Smooth muscle cell (in vitro differentiated cells): ENCODE data around the gene ABLIM1. TPM values are rescaled to one million over a fixed set of nuclear protein-coding genes. Genes with fewer than 3 reads are reported as not detected.

Experiments
- DNase-seq: peaks from one replicate; lab custom pipeline; 2025; ENCODE audit not compliant: unreplicated experiment; lab: John Stamatoyannopoulos, UW
- H2AFZ ChIP-seq: fragments of 200-600 bp; sonication (generic); 2 replicates; pipeline ENCODE4 v1.6.0; 2016; ENCODE audit warnings: antibody characterized with exemption, low read depth, mild to moderate bottlenecking
- H3F3A ChIP-seq: fragments of 200-600 bp; sonication (generic); 2 replicates; pipeline ENCODE4 v1.6.0; 2017; ENCODE audit warnings: antibody characterized with exemption, low read depth
- H3K27ac ChIP-seq: fragments of 200-600 bp; sonication (generic); 2 replicates; pipeline ENCODE4 v1.5.1; 2016; ENCODE audit warnings: low read depth, mild to moderate bottlenecking
- H3K27me3 ChIP-seq: fragments of 200-600 bp; sonication (generic); 2 replicates; pipeline ENCODE4 v1.6.1; 2016; ENCODE audit warnings: low read depth, mild to moderate bottlenecking
- H3K36me3 ChIP-seq: fragments of 200-600 bp; sonication (generic); 2 replicates; pipeline ENCODE4 v1.5.1; 2016; ENCODE audit warnings: low read depth
- H3K4me1 ChIP-seq: fragments of 200-600 bp; sonication (generic); 2 replicates; pipeline ENCODE4 v1.5.1; 2016; ENCODE audit warnings: low read depth
- H3K4me2 ChIP-seq: fragments of 200-600 bp; sonication (generic); 2 replicates; pipeline ENCODE4 v1.6.0; 2016; ENCODE audit warnings: mild to moderate bottlenecking
- H3K4me3 ChIP-seq: fragments of 200-600 bp; sonication (generic); 2 replicates; pipeline ENCODE4 v1.5.1; 2016; ENCODE audit warnings: mild to moderate bottlenecking
- H3K79me2 ChIP-seq: fragments of 200-600 bp; sonication (generic); 2 replicates; pipeline ENCODE4 v1.6.0; 2016; ENCODE audit warnings: low read depth, mild to moderate bottlenecking
- H3K9ac ChIP-seq: fragments of 200-600 bp; sonication (generic); 2 replicates; pipeline ENCODE4 v1.6.0; 2016; ENCODE audit warnings: low read depth
- H3K9me3 ChIP-seq: fragments of 200-600 bp; sonication (generic); replicated peaks from 2 replicates; pipeline ENCODE4 v1.5.1; 2016; ENCODE audit warnings: low read depth
- H4K20me1 ChIP-seq: fragments of 200-600 bp; sonication (generic); 2 replicates; pipeline ENCODE4 v1.6.0; 2016; ENCODE audit warnings: low read depth
- WGBS: methylation state at CpG from one replicate; pipeline ENCODE4 v1.1.7; 2016; ENCODE audit warnings: low lambda C conversion rate; 5-methylcytosine and 5-hydroxymethylcytosine counted together
- polyA plus RNA-seq: library from polyadenylated mRNA; unstranded; fragments of >200 nt; fragmentation: Nextera tagmentation; extraction: Ambion mirVana; gene quantifications from 2 replicates; pipeline ENCODE4 v1.2.1, GENCODE V29; 2016
- total RNA-seq: library from RNA; depleted of rRNA; stranded (reverse); fragments of >200 nt; gene quantifications from 2 replicates; pipeline ENCODE4 v1.2.3, GENCODE V29; 2014
- TF ChIP-seq, protein P1 (sequence below): fragments of 200-600 bp; sonication (generic); IDR thresholded peaks from 2 replicates; pipeline ENCODE4 v1.5.1; 2017; ENCODE audit warnings: borderline replicate concordance, mild to moderate bottlenecking, antibody characterized with exemption; ENCODE audit not compliant: insufficient read depth, poor library complexity, severe bottlenecking

The ABLIM1 gene
- total and polyA plus RNA-seq, 2 experiments from 2014 or later = 1.6 to 17.6 TPM

DNA sequence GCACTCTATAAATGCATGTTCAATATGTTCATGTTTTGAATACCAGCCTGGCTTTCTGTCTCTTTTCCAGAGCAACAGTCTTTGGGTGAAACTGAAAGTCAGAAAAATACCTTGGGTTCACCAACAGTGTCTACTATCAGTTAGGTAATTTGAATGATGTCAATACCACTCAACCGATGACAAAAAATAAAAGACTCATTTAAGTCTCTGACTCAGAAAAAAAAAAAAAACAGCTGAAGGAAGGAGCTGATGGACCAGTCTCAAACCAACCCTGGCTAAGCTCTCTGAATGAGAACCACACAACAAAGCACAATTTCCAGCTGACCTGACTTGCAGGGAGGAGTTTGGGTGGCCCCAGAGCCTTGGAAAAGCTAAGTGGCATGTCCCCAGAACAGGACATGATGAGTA lies 42.5 kb downstream of the ABLIM1 start:
- H3K9me3 ChIP-seq = no peaks in the 10 kb centered on the region
- 74% methylated on average over 1 of the region's 1 CpG for whole genome bisulfite sequencing
- H3F3A ChIP-seq = no peaks in the 10 kb centered on the region
- DNase-seq = no peak
- no peak overlapping the region for H3K4me2 ChIP-seq
- H3K27me3 ChIP-seq = no peaks in the 10 kb centered on the region
- TF ChIP-seq, protein P1, sequence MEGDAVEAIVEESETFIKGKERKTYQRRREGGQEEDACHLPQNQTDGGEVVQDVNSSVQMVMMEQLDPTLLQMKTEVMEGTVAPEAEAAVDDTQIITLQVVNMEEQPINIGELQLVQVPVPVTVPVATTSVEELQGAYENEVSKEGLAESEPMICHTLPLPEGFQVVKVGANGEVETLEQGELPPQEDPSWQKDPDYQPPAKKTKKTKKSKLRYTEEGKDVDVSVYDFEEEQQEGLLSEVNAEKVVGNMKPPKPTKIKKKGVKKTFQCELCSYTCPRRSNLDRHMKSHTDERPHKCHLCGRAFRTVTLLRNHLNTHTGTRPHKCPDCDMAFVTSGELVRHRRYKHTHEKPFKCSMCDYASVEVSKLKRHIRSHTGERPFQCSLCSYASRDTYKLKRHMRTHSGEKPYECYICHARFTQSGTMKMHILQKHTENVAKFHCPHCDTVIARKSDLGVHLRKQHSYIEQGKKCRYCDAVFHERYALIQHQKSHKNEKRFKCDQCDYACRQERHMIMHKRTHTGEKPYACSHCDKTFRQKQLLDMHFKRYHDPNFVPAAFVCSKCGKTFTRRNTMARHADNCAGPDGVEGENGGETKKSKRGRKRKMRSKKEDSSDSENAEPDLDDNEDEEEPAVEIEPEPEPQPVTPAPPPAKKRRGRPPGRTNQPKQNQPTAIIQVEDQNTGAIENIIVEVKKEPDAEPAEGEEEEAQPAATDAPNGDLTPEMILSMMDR = no peak
- no peaks in the 10 kb centered on the region for H3K4me1 ChIP-seq
- no peak overlapping the region for H3K9ac ChIP-seq
- no peak overlapping the region for H3K4me3 ChIP-seq
- H4K20me1 ChIP-seq = no peaks in the 10 kb centered on the region
- no peaks in the 10 kb centered on the region for H3K36me3 ChIP-seq
- H3K27ac ChIP-seq = no peak overlapping the region
- H2AFZ ChIP-seq = no peak overlapping the region
- no peaks in the 10 kb centered on the region for H3K79me2 ChIP-seq

DNA sequence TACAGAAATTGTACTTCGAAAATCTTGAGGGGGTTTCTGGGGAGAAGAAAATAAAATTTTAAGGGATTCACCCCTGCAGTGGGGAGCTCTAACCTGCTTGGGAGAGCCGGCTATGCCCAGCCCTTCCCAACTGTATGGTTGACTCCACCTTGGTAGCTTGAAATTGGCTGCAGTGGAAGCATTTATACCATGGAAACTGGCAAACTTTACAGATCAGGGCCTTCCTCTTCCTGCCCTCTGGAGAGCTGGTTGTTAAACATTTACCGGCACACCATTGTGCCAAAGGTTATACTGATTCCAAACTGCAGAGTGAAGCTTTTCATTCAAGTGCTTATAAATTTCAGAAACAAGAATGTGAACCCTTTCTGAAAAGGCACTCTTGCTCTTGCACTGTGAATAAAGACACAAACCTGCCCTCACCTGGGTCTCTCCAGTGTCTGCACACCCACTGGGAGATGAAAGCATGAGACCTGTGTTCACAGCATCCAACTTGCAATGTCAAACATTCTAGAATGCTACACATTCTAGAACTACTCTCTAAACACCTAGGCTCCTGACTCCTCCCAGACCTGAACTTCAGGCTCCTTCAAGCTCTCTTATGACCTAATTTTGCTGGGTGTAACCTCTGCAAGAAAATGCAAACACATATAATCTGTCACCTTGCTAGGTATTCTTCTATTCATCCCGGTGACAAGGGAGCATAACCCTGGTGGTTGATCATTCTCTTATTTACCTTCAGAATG lies 44.7 kb downstream of the ABLIM1 start:
- no peaks in the 10 kb centered on the region for H4K20me1 ChIP-seq
- no peak overlapping the region for H3K4me3 ChIP-seq
- H3K4me1 ChIP-seq = no peaks in the 10 kb centered on the region
- DNase-seq = no peak
- TF ChIP-seq, protein P1 = no peak
- H3K4me2 ChIP-seq = no peak overlapping the region
- WGBS = 89% methylated on average over 4 of the region's 4 CpGs
- H3K36me3 ChIP-seq = no peaks in the 10 kb centered on the region
- H2AFZ ChIP-seq = no peak overlapping the region
- no peaks in the 10 kb centered on the region for H3K27me3 ChIP-seq
- no peaks in the 10 kb centered on the region for H3K9me3 ChIP-seq
- no peak overlapping the region for H3K9ac ChIP-seq
- H3K27ac ChIP-seq = no peak overlapping the region
- H3F3A ChIP-seq = no peaks in the 10 kb centered on the region
- H3K79me2 ChIP-seq = no peaks in the 10 kb centered on the region

DNA sequence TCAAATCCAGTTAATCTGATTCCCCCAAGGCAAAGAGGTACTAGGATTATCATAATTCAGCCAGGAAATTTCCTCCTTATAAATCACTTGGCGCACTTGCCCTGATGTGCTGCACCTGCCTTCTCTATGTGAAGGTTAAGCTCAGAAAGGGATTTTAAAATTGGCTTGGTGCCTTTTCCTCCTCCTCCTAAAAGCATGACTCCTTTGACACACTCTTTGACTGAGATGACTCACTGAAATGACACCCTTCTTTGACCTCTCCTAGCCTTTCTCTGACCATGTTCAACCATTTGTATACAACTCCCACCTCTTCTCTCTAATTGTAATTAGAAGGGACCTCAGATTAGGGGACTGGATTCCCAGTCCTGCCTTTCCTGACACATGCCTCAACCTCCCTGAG lies 46.5 kb downstream of the ABLIM1 start:
- TF ChIP-seq, protein P1 = no peak
- no peaks in the 10 kb centered on the region for H3F3A ChIP-seq
- WGBS = 94% methylated on average over 1 of the region's 1 CpG
- no peak for DNase-seq
- H2AFZ ChIP-seq = no peak overlapping the region
- H3K9me3 ChIP-seq = no peaks in the 10 kb centered on the region
- H3K9ac ChIP-seq = no peak overlapping the region
- H3K4me2 ChIP-seq = no peak overlapping the region
- no peaks in the 10 kb centered on the region for H3K27me3 ChIP-seq
- no peak overlapping the region for H3K27ac ChIP-seq
- H4K20me1 ChIP-seq = no peaks in the 10 kb centered on the region
- H3K4me1 ChIP-seq = no peaks in the 10 kb centered on the region
- H3K36me3 ChIP-seq = no peaks in the 10 kb centered on the region
- H3K4me3 ChIP-seq = no peak overlapping the region
- H3K79me2 ChIP-seq = no peaks in the 10 kb centered on the region
